Left ventricle myocardium superior (tissue), 1 donor: ENCODE measurements around the gene AKAP1. TPM values are rescaled to one million over a fixed set of nuclear protein-coding genes. Genes with fewer than 3 reads are reported as not detected.
A peak's percentile ranks its signal among the peaks of the same experiment; 100 is the strongest.

ENCODE experiments used
- ATAC-seq: fragments of 200-7000 bp; cut with Tn5 transposase; one replicate; pipeline ENCODE4 v1.9.1; 2020; ENCODE audit warnings: mild to moderate bottlenecking, moderate library complexity
- DNase-seq: peaks from one replicate; pipeline ENCODE4 v3.0.0-alpha.2; 2020
- intact Hi-C: fragments of 100-400 bp; cut with micrococcal nuclease; formaldehyde crosslinking; loops from one replicate; pipeline ENCODE4 v1.11.0; 2022
- total RNA-seq: library from RNA; stranded (reverse); fragmentation: NEBNext Ultra II Directional; extraction: Animal tissue kit (Norgen Biotek cat#: 25700); gene quantifications from one replicate; pipeline ENCODE4 v1.2.1, GENCODE V29; 2021
- donor health status: DM: no; HTN: yes; CAD: no; lungs with severe emphysema.

The AKAP1 gene
- total RNA-seq, 1 donor from 2014 or later, result 282 TPM

DNA sequence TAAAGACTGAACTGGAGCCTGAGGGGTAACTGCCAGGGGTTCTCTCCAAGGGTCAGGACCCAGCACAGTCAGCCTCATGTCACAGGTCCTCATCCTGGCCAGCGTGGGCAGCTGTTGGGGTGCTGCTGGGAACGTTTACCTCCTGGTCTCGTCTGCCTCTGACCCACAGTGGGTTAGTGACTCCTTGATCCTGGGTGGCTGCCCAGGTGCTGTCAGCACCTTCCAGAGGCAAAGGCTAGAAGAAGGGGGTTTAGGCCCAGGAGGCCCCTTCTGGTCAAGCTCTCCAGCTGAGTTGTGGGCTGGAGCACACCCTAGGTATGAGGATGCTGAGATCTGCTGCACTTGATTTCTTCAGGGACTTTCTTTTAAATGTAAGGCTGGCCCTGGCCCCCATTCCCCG lies 30.3 kb downstream of the AKAP1 start:
- no peak for ATAC-seq
- intact Hi-C loops, result no loop called here

DNA sequence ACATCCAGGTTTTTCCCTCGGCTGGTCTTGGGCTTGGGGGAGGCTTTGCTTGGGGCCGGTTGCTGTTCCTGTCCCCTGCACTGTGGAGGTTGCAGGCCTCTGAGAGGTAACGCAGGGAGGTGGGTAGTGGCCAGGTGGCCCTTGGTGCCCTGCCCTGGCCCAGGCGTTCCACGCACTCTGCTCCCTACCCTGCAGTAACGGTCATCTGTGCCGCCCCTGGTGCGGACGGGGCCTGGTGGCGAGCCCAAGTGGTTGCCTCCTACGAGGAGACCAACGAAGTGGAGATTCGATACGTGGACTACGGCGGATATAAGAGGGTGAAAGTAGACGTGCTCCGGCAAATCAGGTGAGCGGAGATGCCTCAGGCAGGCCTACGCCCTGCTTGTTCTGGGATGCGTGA lies 30.9 kb downstream of the AKAP1 start:
- DNase-seq (no peak), ATAC-seq (no peak)
- intact Hi-C loops, result no loop called here

More for the DNA sequence above, 30.3 kb downstream of the AKAP1 start:
- peak; percentile 60 for DNase-seq

DNA sequence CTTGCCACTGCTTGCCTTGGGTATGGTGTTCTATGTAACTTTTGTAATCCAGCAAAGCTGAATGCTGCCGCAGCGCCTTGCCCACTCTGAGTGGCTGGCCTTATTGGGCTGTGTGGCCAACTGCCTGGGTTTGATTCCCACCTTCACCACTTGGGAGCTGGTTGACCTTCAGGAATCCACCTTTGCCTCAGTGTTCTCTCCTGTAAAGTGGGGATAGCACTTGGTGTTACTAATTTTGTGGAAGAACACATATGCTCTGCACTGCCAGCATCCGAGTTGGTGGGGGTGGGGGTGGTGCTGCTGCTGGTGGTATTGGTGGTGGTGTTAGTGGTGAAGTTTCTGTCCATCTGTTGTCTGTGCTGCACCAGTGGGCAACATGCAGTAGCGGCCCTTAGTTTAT lies 32.8 kb downstream of the AKAP1 start:
- DNase-seq, result no peak
- no peak for ATAC-seq
- intact Hi-C loops, result no loop called here

DNA sequence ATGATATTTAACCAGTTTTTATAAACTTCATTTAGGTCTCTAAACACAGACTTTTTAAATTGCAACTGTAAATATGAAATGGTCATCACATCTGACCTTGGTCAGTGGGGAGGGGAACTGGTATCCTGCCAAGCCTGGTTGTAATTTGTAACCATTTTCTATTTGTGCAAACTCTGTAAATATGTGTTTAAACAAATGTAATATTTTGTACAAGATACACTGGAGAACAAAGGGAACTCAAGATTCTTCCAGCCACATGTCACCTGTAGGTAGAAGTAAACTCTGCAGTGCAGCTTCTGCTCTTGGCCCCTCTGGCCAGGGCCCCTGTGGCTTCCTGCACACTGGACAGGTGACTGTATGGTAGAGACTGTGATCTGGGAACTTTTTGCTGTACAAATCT lies 35.8 kb downstream of the AKAP1 start:
- ATAC-seq (no peak), DNase-seq (no peak)
- intact Hi-C loops, result no loop called here

DNA sequence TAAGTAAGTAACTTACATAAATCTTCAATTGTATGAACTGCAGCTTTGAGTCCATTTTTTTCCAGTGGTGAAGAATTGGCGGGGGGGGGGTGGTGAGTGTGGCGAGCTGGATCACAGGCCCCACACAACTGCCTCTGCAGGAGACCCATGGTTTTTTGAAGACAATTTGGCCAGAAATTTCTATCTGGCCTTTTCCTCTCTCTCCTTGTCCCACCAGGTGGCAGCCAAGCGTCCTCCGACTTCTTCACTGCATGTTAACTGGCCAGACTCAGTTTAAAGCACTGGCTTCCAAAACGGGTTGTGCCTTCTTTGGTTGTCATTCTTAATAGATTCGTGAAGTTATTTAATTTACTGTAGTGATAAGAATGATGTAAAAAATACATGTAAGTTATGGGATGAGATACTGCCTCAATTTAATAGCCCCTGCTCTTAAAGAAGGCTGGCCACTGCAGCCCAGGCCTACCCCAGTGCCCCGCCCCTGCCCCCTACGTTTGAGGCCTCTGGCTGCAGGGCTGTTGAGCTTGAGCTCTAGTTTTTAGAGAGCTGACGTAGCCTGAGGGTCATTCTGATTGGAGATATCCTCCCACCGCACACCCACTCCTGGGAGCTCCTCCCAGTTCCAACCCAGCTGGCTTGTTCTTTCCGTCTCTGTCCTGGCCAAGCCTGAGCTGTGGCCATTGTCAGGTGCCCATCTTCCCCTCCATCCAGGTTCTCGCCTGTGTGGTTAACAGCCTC lies 36.4 kb downstream of the AKAP1 start:
- ATAC-seq (peak; percentile 36), DNase-seq (peak; percentile 55)
- intact Hi-C loops, result no loop called here

DNA sequence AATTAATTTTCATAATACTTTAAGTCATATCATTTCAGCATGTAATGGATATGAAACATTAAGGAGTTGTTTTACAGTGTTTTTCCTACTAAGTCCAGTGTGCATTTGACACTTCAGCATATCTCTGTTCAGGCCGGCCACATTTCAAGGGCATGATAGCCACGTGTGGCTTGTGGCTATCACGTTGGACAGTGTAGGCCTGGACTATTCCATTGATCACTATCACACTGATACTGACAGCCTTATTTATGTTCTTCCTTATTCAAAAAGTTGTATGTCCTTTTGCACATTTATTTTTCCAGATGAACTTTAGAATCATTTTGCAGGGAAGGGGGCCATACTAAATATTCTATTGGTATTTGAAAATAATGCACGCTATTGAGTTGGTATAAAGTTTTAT lies 39.0 kb downstream of the AKAP1 start:
- intact Hi-C loops, result no loop called here
- ATAC-seq, result no peak
- no peak for DNase-seq

DNA sequence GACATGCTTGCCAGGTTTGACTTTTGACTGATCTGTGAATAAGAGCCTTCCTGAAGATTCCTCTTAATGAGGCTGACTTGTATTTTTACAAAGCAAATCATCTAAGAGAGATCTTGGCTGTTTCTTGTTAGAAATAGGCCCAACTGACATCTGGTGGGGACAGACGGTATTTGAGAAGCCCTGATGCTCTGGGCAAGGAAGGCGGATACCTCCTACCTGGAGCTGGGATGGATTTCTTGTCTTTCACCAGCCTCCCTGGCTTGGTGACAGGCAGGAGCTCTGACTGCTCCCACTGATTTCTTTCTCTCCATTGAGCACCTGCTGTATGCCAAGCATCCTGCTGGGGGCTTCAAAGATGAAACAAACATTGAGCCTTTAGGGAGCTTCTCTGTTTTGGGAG lies 40.4 kb downstream of the AKAP1 start:
- no peak for DNase-seq
- intact Hi-C loops, result no loop called here
- ATAC-seq, result no peak

DNA sequence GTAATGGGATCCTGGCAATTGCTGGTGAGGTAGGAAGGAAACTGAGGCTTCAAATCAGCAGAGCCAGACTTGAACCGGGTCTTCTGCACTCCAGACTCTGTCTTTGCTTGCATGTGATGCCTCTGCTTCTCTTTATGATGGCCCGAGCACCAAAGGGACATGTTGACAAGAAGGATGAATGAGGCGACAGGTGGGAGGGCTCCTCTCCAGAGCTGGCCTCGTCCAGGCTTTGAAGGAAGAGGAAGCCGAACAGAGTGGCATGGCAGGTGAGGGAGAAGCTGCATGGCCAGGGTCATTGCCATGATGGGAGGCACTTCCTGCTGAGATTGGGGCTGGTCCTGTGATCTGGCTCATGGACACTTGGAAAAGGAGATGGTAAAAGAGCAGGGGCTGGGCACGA lies 40.8 kb downstream of the AKAP1 start:
- no peak for DNase-seq
- no peak for ATAC-seq
- intact Hi-C loops, result no loop called here

DNA sequence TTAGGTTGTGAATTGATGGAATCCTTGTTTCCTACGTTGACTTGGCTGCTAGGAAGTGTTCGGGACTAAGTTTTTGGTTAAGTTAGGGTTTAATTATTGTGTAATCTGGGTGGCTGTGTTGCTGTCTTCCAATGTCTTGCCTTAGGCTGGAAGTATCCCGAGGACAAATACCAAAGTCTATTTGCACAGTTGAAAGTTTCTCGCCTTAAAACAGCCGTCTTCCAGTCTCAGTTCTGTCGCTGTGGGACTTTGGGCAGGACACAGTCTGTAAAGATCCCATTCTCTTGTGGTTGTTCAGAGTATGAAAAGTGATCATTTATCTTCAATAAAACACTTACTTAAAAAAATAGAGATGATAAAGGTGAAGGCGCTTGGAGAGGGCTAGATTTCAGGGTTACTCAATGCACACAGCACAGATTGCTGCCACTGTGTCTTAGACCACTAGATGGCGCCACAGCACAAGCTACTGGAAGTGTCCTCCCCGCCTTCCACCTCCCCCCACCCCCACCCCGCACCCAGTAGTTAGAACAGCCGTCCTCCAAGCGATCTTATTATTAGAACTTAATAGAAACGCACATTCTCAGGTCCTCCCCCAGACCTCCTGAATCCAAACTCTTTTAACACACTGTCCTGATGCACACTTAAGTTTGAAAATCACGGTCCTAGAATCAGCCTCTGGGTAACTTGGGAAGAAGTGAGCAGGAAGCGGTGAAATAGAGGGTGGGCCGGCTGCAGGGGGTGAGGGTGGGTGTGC lies 45.8 kb downstream of the AKAP1 start:
- DNase-seq (peak; percentile 86), ATAC-seq (peak; percentile 96)

DNA sequence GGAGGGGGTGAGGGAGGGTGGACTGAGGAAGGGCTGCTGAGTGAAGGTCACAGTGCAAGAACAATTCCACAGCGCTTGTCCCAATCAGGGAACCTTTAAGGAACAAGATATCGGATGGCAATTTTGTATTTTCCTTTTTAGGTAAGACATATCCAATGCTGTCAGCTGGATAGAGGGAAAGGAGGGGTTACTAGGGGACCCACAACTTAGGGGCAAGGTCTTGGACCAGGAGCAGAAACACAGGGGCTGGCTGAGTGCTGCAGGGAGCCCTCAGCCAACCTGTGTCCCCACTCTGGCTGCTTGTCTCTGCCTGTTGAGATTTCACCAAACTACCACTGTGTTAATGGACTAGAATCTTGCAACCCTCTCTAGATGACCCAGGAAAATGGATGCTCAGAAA lies 47.6 kb downstream of the AKAP1 start:
- intact Hi-C loops, result loop anchor here (5.0 to 10.0 kb wide), 2 partner anchors 542 to 615 kb away; partner anchors contain the start of gene CCDC182
- ATAC-seq, result no peak
- DNase-seq, result no peak

More for the DNA sequence above, 45.8 kb downstream of the AKAP1 start:
- intact Hi-C loops, result loop anchor here (5.0 to 10.0 kb wide), 2 partner anchors 544 to 616 kb away; partner anchors contain the start of gene CCDC182

DNA sequence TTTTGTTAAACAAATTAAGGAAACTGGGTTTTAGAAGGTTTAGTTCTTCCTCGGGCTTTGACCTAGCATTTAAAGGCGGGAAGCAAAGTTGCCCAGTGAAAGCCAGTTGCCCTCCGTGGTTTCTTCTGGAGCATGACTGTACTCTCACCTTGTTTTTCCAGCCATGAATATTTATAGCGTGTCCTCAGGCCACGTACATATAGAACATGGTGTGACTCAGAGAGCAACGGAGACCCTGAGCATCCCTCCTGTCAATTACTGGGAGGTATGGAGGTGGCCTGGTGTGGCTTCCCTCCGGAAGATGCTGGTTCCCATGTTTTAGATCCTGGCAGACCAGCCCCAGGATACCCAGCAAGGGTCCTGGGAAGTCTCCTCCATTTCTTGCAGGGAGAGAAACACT lies 48.4 kb downstream of the AKAP1 start:
- intact Hi-C loops, result loop anchor here (5.0 to 10.0 kb wide), 2 partner anchors 541 to 614 kb away; partner anchors contain the start of gene CCDC182
- no peak for ATAC-seq

DNA sequence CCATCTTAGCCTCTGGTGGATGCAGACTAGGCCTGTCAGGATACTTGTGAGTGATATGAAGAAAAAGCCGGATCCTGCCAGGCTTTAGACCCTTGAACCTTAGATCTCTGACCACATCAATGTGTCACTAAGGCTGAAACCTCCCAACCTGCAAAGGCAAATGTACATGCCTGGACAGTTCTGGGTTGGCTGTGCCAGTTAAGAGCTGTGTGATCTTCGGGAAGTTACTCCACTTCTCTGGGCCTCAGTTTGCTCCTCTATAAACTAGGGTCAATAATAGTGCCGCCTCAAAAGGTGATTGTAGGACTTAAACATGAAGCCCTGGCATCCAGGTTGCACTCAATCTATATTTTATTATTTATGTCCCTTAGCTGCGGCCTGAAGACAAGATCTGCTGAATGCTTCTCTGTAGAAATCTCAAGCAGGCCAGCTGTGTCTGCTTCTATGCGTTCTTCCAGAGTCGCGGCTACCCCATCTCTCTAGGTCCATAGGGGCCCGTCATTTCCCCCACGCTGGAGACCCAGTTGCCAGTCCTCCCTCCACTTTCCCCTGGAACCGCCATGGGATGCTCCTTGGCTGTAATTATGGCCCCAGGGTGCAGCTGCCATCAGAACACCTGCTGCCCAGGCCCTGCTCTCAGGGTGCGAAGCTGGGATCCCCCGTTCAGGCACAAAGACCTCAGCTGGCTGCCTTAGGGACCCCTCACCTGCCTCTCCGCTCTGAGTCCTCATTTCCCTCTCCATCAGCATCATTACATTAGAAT lies 50.2 kb downstream of the AKAP1 start:
- ATAC-seq (no peak), DNase-seq (no peak)
- intact Hi-C loops, result loop anchor here (10.0 kb wide), 1 partner anchor 540 kb away; no protein-coding TSS in a partner anchor

More for the DNA sequence above, 48.4 kb downstream of the AKAP1 start:
- DNase-seq, result no peak

DNA sequence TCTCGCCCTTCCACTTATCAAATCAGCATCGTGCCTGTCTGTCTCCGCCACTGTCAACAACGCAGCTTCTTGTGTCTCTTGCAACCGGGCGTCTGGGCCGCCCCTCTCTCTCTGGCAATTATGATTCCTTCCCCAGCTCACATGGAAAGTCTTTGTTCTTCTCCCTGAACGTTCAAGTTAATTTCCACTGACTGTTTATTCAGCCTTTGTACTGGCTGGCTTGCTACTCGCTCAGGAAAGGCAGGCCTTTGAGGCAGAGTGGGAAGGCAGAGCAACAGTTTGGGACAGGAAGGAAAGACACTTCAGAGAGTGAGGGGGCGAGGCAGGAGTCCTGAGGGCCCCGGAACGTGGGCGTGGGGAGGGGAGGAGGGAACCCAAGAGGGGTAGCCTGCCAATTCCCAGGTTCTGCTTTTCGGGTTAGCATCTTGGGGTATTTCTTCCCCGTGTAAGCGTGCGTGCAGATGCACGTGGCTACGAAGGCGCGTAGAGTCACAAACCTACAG lies 50.8 kb downstream of the AKAP1 start:
- no peak for DNase-seq
- no peak for ATAC-seq
- intact Hi-C loops, result loop anchor here (10.0 kb wide), 1 partner anchor 539 kb away; no protein-coding TSS in a partner anchor

DNA sequence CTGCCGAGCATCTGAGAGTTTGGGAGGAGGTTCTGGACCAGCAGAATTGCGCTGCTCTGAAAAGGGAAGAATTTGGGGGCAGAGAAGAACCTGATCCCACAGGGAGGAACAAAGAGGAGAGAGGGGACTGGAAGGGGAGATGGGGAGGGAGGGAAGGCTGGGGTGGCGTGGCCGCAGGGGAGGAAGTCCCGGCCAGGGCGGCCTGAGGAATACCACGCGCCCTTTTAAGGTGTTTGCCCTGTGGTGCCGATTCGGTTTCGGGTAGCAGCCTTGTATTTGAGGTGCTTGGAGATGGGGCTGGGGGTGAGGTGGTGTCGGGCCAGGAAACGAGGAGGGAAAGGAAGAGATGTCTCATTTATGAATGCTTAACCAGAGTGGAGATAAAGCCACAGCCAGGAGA lies 51.3 kb downstream of the AKAP1 start:
- no peak for ATAC-seq

DNA sequence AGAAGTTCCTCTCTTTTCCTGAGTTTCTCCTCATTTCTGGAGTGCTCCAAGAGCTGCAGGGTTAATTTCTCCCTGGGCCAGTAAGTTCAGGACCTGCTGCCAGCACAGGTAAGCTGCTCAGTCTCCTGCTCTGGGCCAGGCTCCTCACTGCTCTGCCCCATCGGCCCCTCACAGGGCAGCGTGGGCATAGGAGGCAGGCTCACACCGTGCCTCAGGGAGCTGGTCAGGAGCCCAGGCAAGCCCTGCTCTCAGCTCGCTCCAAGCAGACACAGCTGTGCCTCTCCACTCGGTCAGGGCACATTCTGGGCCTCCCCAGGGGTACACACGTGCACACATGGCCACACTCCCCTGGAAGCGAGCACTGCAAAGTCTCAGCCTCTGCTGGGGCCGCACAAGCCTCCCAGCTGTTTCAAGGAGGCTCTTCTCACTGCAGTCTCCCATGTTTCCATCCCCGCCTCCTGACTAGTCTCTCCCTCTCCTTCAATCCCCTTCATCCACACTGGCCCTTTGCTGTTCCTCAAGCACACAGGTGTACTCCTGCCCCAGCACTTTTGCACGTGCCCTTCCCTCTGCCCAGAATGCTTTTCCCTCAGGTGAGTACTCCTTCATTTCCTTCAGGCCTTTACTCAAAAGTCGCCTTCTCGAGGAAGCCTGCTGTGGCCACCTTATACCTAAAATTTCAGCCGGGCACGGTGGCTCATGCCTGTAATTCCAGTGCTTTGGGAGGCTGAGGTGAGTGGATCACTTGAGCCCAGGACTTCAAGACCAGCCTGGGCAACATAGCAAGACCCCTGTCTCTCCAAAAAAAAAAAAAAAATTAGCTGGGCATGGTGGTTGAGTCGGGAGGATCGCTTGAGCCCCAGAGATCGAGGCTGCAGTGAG lies 53.2 kb downstream of the AKAP1 start:
- ATAC-seq, result no peak
- intact Hi-C loops, result loop anchor here (10.0 kb wide), 1 partner anchor 537 kb away; no protein-coding TSS in a partner anchor
- no peak for DNase-seq

More for the DNA sequence above, 51.3 kb downstream of the AKAP1 start:
- DNase-seq, result no peak
- intact Hi-C loops, result loop anchor here (10.0 kb wide), 1 partner anchor 538 kb away; no protein-coding TSS in a partner anchor

DNA sequence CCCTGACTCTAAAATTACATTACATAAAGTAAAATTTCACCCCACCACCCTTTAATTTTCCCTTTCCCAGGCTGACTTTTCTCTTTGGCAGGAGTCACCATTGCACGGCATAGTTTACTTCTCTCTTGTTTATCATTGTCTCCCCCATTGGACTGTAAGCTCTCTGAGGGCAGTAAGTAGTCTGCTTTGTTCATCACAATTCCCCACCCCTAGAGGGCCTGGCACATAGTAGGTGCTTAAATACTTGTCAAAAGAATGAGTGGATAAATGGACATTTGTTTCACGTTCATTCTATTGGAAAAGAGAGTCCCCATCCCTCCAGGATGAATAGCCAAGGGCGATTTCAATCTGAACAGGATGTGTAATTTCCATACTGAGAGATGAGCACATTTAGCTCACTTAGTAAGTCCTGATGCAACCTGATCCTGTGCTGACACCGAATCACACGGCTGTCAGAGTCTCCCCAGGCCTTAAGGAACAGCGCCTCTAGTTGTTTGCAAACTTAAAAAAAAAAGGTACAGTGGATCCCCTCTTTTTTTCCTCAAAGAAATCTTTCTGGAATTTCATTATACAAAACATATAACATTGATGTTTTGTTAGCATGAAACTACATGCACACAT lies 54.0 kb downstream of the AKAP1 start:
- intact Hi-C loops, result loop anchor here (10.0 kb wide), 1 partner anchor 536 kb away; no protein-coding TSS in a partner anchor
- no peak for ATAC-seq
- no peak for DNase-seq

DNA sequence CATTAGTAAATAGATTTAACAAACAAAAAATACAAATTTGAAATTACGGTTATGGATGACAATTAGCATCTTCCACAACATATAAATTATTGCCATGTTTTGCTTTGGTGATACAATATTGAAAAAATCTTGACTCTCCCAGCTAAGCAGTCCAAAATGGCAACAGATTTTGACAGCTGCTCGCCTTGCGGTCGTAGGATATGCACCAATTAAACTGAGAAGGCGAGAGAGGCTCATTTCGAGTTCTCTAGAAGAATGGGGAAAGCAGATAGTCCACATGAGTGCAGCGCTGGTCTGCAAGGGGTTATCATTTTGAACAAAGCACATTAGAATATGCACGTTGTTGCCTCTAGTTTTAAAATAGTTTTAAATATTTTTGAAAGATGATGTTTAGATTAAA lies 55.3 kb downstream of the AKAP1 start:
- ATAC-seq (no peak), DNase-seq (no peak)
- intact Hi-C loops, result no loop called here

DNA sequence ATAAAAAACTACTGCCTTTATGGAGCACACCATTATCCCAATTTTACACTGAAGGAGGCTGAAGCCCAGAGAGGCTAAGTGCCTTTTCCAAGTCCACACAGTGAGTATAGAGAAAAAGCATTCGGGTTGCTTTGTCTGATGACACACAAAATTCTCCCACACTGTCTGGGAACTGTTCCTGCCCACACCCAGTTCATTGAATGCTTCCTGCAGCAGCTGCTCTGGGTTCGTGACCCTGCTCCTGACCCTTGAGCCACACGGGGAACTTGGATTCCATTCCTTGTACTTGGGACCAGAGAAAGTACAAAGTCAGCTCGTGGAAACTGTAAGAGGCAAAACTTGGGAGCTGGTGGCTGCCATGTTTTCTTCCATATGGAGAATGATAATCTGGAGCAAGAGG lies 57.9 kb downstream of the AKAP1 start:
- DNase-seq (no peak), ATAC-seq (peak; percentile 32)
- intact Hi-C loops, result no loop called here
